Measurements from ENCODE around the gene ST6GALNAC6. TPM values are rescaled to one million over a fixed set of nuclear protein-coding genes. Genes with fewer than 3 reads are reported as not detected.

The ST6GALNAC6 gene
- total RNA-seq, 1 donor from 2014 or later = 80.0 TPM

DNA sequence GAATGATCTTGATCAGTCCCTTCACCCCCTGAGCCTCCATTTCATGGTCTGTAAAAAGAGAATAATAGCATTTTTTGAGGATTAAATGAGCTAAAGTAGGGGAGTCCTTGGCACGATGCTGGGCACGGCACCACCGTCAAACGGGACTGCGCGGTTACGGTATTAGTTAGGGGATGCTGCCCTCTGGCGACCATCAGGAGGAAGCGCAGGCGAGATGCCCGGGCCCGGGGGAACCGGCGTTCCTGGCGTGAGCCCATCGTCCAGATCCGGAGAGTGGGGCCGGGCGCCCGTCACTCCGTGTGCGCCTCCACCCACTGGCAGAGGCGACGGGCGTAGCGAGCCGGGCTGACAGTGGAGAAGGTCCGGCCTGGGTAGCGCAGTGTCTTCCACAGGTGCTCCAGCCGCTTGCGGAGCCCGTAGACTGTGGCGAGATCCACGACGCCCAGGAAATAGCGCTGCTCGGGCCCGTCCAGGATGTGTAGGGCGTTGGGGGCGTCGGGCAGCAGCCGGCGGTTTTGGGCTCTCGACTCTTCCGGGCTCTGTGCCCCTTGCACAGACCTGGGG, 22.2 kb upstream of the ST6GALNAC6 start:
- Mint-ChIP-seq H3K36me3 (ENCODE audit: low read depth, unreplicated experiment) (peaks cover 3% of the 10 kb centered on the region), H3K27me3 (ENCODE audit: unreplicated experiment) (peaks cover 11% of the 10 kb centered on the region), H3K27ac (ENCODE audit: unreplicated experiment) (no peak overlapping the region), H3K9me3 (ENCODE audit: unreplicated experiment) (no peaks in the 10 kb centered on the region), H3K4me1 (ENCODE audit: unreplicated experiment) (peaks cover 26% of the 10 kb centered on the region), H3K4me3 (ENCODE audit: unreplicated experiment) (no peak overlapping the region)
- TF ChIP-seq, protein P1, sequence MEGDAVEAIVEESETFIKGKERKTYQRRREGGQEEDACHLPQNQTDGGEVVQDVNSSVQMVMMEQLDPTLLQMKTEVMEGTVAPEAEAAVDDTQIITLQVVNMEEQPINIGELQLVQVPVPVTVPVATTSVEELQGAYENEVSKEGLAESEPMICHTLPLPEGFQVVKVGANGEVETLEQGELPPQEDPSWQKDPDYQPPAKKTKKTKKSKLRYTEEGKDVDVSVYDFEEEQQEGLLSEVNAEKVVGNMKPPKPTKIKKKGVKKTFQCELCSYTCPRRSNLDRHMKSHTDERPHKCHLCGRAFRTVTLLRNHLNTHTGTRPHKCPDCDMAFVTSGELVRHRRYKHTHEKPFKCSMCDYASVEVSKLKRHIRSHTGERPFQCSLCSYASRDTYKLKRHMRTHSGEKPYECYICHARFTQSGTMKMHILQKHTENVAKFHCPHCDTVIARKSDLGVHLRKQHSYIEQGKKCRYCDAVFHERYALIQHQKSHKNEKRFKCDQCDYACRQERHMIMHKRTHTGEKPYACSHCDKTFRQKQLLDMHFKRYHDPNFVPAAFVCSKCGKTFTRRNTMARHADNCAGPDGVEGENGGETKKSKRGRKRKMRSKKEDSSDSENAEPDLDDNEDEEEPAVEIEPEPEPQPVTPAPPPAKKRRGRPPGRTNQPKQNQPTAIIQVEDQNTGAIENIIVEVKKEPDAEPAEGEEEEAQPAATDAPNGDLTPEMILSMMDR (IDR thresholded peaks at IDR 0.05; ENCODE audit: unreplicated experiment) = peak; percentile 97
- DNase-seq (ENCODE audit: low spot score) = peak; percentile 77

DNA sequence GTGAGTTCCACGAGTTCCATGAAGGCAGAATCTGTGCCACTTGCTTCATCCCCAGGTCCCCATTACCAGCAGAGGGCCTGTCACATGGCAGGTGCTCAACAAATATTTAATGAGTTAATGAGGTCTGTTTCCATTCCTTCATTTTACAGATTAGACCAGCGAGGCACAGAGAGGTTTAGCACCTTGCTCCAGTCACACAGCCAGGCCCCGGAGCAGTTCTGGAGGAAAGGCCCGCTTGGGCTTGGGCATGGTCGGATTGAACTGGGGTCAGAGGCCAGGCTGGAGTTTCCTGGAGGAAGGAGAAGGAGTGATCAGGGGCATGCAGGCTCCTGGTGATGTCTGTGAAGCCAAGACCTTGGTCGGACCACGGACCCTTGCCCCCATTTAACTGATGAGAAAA, 21.4 kb upstream of the ST6GALNAC6 start:
- no peak overlapping the region for H3K27ac Mint-ChIP-seq (ENCODE audit: unreplicated experiment)
- peaks cover 26% of the 10 kb centered on the region for H3K4me1 Mint-ChIP-seq (ENCODE audit: unreplicated experiment)
- H3K4me3 Mint-ChIP-seq (ENCODE audit: unreplicated experiment) = no peak overlapping the region
- no peaks in the 10 kb centered on the region for H3K36me3 Mint-ChIP-seq (ENCODE audit: low read depth, unreplicated experiment)
- DNase-seq (ENCODE audit: low spot score) = no peak
- H3K9me3 Mint-ChIP-seq (ENCODE audit: unreplicated experiment) = no peaks in the 10 kb centered on the region
- TF ChIP-seq, protein P1 (IDR thresholded peaks at IDR 0.05; ENCODE audit: unreplicated experiment) = no peak
- peaks cover 6% of the 10 kb centered on the region for H3K27me3 Mint-ChIP-seq (ENCODE audit: unreplicated experiment)

DNA sequence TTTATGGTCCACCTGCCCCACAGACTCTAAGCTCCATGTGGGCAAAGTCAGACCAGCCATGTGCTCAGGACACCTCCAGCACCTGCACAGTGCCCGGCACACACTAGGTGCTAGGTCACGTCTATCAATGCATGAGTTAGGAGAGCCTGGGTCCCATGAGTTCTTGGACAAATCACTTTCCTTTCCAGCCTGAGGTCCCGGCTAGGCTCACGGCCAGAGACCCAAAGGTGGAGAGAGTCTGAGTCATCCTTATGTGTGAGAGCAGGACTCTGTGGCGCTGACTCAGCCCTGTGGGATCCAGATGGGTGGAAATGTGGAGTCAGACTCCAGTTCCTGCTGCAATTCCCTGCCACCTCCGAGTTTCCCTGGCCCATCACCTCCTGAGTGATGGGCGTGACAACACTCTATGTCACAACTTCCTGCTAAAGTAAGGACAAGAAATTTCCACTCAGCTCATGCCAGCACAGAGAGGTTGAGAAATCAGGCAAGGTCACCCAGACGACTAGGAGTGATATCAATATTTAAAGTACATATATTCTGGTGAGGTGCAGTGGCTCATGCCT, 19.9 kb upstream of the ST6GALNAC6 start:
- TF ChIP-seq, protein P1 (IDR thresholded peaks at IDR 0.05; ENCODE audit: unreplicated experiment) = no peak
- H3K9me3 Mint-ChIP-seq (ENCODE audit: unreplicated experiment) = no peaks in the 10 kb centered on the region
- no peak overlapping the region for H3K27ac Mint-ChIP-seq (ENCODE audit: unreplicated experiment)
- no peak for DNase-seq (ENCODE audit: low spot score)
- H3K4me3 Mint-ChIP-seq (ENCODE audit: unreplicated experiment) = peak overlapping the region; percentile 38
- no peaks in the 10 kb centered on the region for H3K36me3 Mint-ChIP-seq (ENCODE audit: low read depth, unreplicated experiment)
- no peaks in the 10 kb centered on the region for H3K27me3 Mint-ChIP-seq (ENCODE audit: unreplicated experiment)
- peaks cover 22% of the 10 kb centered on the region for H3K4me1 Mint-ChIP-seq (ENCODE audit: unreplicated experiment)

DNA sequence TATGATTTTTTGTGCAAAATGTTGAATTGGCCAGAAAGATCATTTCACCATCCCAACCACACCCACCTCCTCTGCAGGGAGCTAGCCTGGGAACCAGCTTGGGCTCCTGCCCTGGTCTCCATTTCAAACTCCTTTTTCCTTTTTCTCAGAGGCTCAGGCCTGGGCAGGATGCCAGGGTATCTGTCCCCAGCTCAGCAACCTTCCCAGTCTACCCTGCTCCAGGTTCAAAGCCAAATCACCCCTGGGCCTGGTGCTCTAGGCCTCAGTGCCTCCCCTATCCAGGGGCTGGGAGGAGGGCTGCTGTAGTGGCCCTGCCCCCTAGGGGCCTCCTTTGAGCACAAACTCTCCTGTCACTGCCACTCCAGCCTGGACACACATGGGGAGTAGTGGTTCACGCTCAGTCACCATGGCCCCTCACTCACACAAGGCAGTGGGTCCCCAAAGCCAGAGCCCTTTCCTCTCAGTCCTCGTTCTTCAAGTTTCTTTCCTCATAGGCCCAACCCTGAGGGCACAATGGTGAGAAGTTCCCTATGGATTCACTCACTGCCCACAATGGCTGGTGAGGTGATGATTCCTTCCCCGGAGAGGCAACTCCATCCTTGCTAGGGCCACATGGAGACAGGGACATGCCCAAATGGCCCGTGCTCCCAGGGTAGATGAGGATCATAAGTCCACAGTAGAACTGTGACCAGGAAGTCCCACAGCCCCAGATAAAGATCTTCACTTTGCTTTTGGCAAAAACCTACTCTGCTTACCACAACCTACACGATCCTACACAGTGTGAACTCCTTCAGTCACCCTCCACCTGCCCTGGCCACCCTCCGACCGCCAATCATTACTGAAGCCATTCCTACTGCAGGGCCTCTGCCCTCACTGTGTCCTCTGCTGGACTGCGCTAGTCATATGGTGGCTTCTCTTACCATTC, 19.0 kb upstream of the ST6GALNAC6 start:
- Mint-ChIP-seq H3K4me3 (ENCODE audit: unreplicated experiment) (peak overlapping the region; percentile 38), H3K27ac (ENCODE audit: unreplicated experiment) (no peak overlapping the region), H3K4me1 (ENCODE audit: unreplicated experiment) (peaks cover 22% of the 10 kb centered on the region), H3K9me3 (ENCODE audit: unreplicated experiment) (no peaks in the 10 kb centered on the region), H3K27me3 (ENCODE audit: unreplicated experiment) (no peaks in the 10 kb centered on the region), H3K36me3 (ENCODE audit: low read depth, unreplicated experiment) (no peaks in the 10 kb centered on the region)
- DNase-seq (ENCODE audit: low spot score) = no peak
- TF ChIP-seq, protein P1 (IDR thresholded peaks at IDR 0.05; ENCODE audit: unreplicated experiment) = no peak
